OCI-LY1 (cell line): ENCODE measurements around the gene ASB9.
"Not testable (repeated sequence)": the region's sequence is repeated elsewhere in the genome, so short reads cannot be mapped to it uniquely, and the experiment has no call there.

Source experiments
- H2AFZ ChIP-seq: fragments of 200-600 bp; sonication (generic), shearing (Covaris generic); 2 replicates; pipeline ENCODE4 v1.6.0; 2014; ENCODE audit warnings: antibody characterized with exemption, mild to moderate bottlenecking, low read length
- H3F3A ChIP-seq: fragments of 200-600 bp; sonication (generic), shearing (Covaris generic); 2 replicates; pipeline ENCODE4 v1.6.0; 2014; ENCODE audit warnings: mild to moderate bottlenecking, antibody characterized with exemption, low read length, moderate library complexity; ENCODE audit not compliant: insufficient read depth
- H3K27ac ChIP-seq: fragments of 200-600 bp; sonication (generic); 2 replicates; pipeline ENCODE4 v1.5.1; 2014; ENCODE audit warnings: low read length, mixed run types, mild to moderate bottlenecking, low read depth; ENCODE audit not compliant: poor library complexity, severe bottlenecking
- H3K27me3 ChIP-seq: fragments of 200-600 bp; sonication (generic); 2 replicates; pipeline ENCODE4 v1.6.0; 2014; ENCODE audit warnings: antibody characterized with exemption, mild to moderate bottlenecking, low read length, moderate library complexity; ENCODE audit not compliant: insufficient read depth
- H3K36me3 ChIP-seq: fragments of 200-600 bp; sonication (generic); 2 replicates; pipeline ENCODE4 v1.6.1; 2014; ENCODE audit warnings: mild to moderate bottlenecking, antibody characterized with exemption, low read length, moderate library complexity, mixed read lengths; ENCODE audit not compliant: insufficient read depth
- H3K4me1 ChIP-seq: fragments of 200-600 bp; sonication (generic); 2 replicates; pipeline ENCODE4 v1.5.1; 2014; ENCODE audit warnings: mild to moderate bottlenecking, low read length, moderate library complexity; ENCODE audit not compliant: insufficient read depth, severe bottlenecking
- H3K4me2 ChIP-seq: fragments of 200-600 bp; sonication (generic), shearing (Covaris generic); 2 replicates; pipeline ENCODE4 v1.6.1; 2014; ENCODE audit warnings: low read length
- H3K4me3 ChIP-seq: fragments of 200-600 bp; sonication (generic); 2 replicates; pipeline ENCODE4 v1.5.1; 2014; ENCODE audit warnings: low read length, low read depth, mild to moderate bottlenecking, mixed read lengths; ENCODE audit not compliant: poor library complexity, severe bottlenecking
- H3K79me2 ChIP-seq: fragments of 200-600 bp; shearing (Covaris generic); 2 replicates; pipeline ENCODE4 v1.6.1; 2016; ENCODE audit warnings: mixed run types, low read length, mixed read lengths; ENCODE audit not compliant: insufficient read depth
- H3K9ac ChIP-seq: fragments of 200-600 bp; sonication (generic), shearing (Covaris generic); 2 replicates; pipeline ENCODE4 v1.6.1; 2014; ENCODE audit warnings: mild to moderate bottlenecking, low read length, mixed read lengths
- H3K9me2 ChIP-seq: fragments of 200-600 bp; sonication (generic), shearing (Covaris generic); 2 replicates; pipeline ENCODE4 v1.6.1; 2014; ENCODE audit warnings: low read depth, mild to moderate bottlenecking, low read length, mixed read lengths
- H3K9me3 ChIP-seq: fragments of 200-600 bp; shearing (Covaris generic); 2 replicates; pipeline ENCODE4 v1.6.1; 2014; ENCODE audit warnings: low read length, mixed read lengths
- H4K20me1 ChIP-seq: fragments of 200-600 bp; sonication (generic), shearing (Covaris generic); 2 replicates; pipeline ENCODE4 v1.6.0; 2016; ENCODE audit warnings: mild to moderate bottlenecking, low read length; ENCODE audit not compliant: insufficient read depth
- EZH2 ChIP-seq: fragments of 200-600 bp; sonication (generic), shearing (Covaris generic); IDR thresholded peaks from 2 replicates; pipeline ENCODE4 v1.8.0; 2017; ENCODE audit warnings: borderline replicate concordance, mixed run types, mild to moderate bottlenecking, antibody characterized with exemption, low read length, moderate library complexity, mixed read lengths
- TF ChIP-seq, protein P1 (sequence below): fragments of 200-600 bp; sonication (generic), shearing (Covaris generic); IDR thresholded peaks from 2 replicates; pipeline ENCODE4 v1.5.1; 2017; ENCODE audit warnings: mild to moderate bottlenecking, antibody characterized with exemption, low read length, moderate library complexity, mixed read lengths

The ASB9 gene

DNA sequence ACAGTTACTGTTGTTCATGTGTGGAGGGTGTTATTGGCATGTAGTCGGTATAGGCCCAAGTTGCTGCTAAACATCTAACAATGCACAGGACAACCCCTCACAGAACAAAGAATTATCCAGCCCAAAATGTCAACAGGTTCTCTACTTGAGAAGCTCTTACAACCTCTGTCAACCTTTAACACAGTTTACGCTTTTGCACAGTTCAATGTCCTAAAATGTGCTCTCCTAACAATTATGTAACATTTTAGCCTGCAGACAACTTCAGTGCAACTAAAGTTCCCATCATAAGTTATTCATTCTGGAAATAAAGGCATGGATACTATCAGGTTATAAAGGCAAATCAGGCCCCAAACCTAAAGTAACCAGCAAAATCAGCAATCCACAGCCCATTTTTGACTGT lies 66.2 kb downstream of the ASB9 start:
- no peaks in the 10 kb centered on the region for H3K4me1 ChIP-seq
- H3K9ac ChIP-seq, result no peak overlapping the region
- H4K20me1 ChIP-seq, result no peaks in the 10 kb centered on the region
- no peaks in the 10 kb centered on the region for H3K36me3 ChIP-seq
- no peaks in the 10 kb centered on the region for H3K79me2 ChIP-seq
- H3K27me3 ChIP-seq, result no peaks in the 10 kb centered on the region
- no peaks in the 10 kb centered on the region for H3K9me3 ChIP-seq
- H3K4me2 ChIP-seq, result no peak overlapping the region
- no peak overlapping the region for H3K4me3 ChIP-seq
- H3K27ac ChIP-seq, result no peak overlapping the region
- H3F3A ChIP-seq, result no peaks in the 10 kb centered on the region
- H2AFZ ChIP-seq, result no peak overlapping the region
- no peaks in the 10 kb centered on the region for H3K9me2 ChIP-seq
- TF ChIP-seq, protein P1, sequence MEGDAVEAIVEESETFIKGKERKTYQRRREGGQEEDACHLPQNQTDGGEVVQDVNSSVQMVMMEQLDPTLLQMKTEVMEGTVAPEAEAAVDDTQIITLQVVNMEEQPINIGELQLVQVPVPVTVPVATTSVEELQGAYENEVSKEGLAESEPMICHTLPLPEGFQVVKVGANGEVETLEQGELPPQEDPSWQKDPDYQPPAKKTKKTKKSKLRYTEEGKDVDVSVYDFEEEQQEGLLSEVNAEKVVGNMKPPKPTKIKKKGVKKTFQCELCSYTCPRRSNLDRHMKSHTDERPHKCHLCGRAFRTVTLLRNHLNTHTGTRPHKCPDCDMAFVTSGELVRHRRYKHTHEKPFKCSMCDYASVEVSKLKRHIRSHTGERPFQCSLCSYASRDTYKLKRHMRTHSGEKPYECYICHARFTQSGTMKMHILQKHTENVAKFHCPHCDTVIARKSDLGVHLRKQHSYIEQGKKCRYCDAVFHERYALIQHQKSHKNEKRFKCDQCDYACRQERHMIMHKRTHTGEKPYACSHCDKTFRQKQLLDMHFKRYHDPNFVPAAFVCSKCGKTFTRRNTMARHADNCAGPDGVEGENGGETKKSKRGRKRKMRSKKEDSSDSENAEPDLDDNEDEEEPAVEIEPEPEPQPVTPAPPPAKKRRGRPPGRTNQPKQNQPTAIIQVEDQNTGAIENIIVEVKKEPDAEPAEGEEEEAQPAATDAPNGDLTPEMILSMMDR, result no peak
- no peak for TF ChIP-seq EZH2

DNA sequence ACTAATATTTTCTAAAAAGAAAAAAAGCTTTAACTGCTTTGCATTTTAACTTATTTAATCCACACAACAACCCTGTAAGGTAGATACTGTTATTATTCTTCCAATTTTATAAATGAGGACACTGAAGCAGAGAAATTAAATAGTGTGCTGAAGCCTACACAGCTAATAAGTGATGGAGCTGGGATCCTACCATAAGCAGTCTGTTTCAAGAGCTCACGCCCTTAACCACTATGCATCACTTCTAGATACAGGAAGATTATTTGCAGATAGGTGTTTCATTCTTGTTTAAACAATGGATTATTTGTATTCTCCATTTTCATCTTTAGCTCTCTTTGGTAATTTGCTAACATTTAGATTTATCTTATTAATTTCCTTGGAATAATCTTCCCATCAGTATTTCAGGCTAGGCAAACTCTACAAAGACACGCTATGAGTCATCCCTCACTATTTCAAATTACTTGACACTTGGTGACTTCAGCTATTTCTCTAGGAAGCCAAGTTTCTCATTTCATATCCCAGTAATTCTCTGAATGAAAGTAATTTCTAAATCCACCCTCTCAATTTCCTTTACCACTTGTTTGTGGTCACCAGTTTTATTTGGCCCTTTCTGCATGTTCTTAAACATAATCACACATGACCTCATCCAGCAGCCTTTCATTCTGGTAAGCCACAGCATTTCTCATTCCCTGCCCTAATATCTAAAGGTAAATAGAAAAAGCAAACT lies 67.3 kb downstream of the ASB9 start:
- Histone ChIP-seq H3K79me2 (no peaks in the 10 kb centered on the region), H4K20me1 (no peaks in the 10 kb centered on the region), H3K36me3 (no peaks in the 10 kb centered on the region), H3K4me3 (no peak overlapping the region), H2AFZ (no peak overlapping the region), H3F3A (no peaks in the 10 kb centered on the region), H3K9ac (no peak overlapping the region), H3K4me2 (no peak overlapping the region), H3K27ac (no peak overlapping the region), H3K27me3 (no peaks in the 10 kb centered on the region), H3K9me3 (no peaks in the 10 kb centered on the region), H3K9me2 (no peaks in the 10 kb centered on the region), H3K4me1 (no peaks in the 10 kb centered on the region)
- TF ChIP-seq, protein P1, result no peak
- TF ChIP-seq EZH2, result no peak

DNA sequence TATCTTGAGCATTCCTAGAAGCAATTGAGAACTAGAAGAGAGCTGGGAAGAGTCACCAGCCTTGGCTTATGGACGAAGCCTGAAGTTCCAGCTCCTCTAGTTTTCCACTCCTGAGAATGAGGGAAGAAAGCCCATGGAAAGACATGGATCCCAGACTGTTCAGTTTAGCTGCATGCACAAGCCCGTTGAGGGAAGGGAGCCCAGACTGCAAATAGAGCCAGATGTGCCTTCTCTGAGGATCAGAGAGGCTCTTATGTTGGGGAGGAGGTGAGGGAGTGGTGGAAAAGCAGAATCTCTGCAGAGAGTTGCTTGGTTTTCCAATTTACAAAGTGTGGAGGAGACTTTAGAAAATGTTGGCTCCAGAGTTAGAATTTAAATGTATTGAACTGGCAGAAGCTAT lies 69.0 kb downstream of the ASB9 start:
- no peak overlapping the region for H3K4me3 ChIP-seq
- H3F3A ChIP-seq, result no peaks in the 10 kb centered on the region
- H3K4me2 ChIP-seq, result no peak overlapping the region
- H3K9ac ChIP-seq, result no peak overlapping the region
- no peak overlapping the region for H2AFZ ChIP-seq
- no peaks in the 10 kb centered on the region for H3K4me1 ChIP-seq
- no peaks in the 10 kb centered on the region for H3K9me3 ChIP-seq
- H3K27ac ChIP-seq, result no peak overlapping the region
- TF ChIP-seq, protein P1, result no peak
- no peak for TF ChIP-seq EZH2
- no peaks in the 10 kb centered on the region for H4K20me1 ChIP-seq
- no peaks in the 10 kb centered on the region for H3K36me3 ChIP-seq
- H3K79me2 ChIP-seq, result no peaks in the 10 kb centered on the region
- no peaks in the 10 kb centered on the region for H3K9me2 ChIP-seq
- no peaks in the 10 kb centered on the region for H3K27me3 ChIP-seq

DNA sequence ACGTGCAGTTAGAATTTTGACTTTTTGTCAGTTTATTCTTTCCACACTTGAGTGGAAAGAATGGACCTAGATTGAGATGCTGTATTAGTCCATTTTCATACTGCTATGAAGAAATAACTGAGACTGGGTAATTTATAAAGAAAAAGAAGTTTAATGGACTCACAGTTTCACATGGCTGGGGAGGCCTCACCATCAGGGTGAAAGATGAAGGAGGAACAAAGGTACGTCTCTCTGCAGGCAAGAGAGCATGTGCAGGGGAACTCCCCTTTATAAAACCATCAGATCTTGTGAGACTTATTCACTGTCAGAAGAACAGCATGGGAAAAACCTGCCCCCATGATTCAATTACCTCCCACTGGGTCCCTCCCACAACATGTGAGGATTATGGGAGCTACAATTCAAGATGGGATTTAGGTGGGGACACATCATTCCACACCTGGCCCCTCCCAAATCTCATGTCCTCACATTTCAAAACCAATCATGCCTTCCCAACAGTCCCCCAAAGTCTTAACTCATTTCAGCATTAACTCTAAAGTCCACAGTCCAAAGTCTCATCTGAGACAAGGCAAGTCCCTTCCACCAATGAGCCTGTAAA lies 71.2 kb downstream of the ASB9 start:
- H3K9me2 ChIP-seq, H2AFZ ChIP-seq, H3K4me2 ChIP-seq, H3K79me2 ChIP-seq, H4K20me1 ChIP-seq, H3F3A ChIP-seq, H3K27me3 ChIP-seq, H3K36me3 ChIP-seq, H3K9ac ChIP-seq, H3K9me3 ChIP-seq, H3K27ac ChIP-seq, H3K4me3 ChIP-seq, H3K4me1 ChIP-seq: not testable (repeated sequence)
